Stimulated activated CD4-positive, alpha-beta T cell treated with anti-CD3 and anti-CD28 coated beads, Interleukin-1b, Interleukin-23, amount 100 ng/mL, for 4 hours (primary cell): ENCODE measurements around the gene CRTAC1.

ENCODE experiments used
- DNase-seq, 2 donors: peaks; one replicate each; pipeline ENCODE4 v3.0.0-alpha.2; 2020; ENCODE audit warnings: low read depth in 2 of 2

The CRTAC1 gene

GRCh38 chr10:98030093-98030821 lies at the start of gene CRTAC1:
Gene CRTAC1, minus strand, starts transcription at chr10:98030621. Its CDS starts 149 bp downstream, at chr10:98030472.
- no peak for DNase-seq

- DNase-seq = no peak
Measured at GRCh38 chr10:98078774-98079173, 48.4 kb upstream of the CRTAC1 start.

- DNase-seq = no peak
Measured at GRCh38 chr10:98077223-98077622, 46.8 kb upstream of the CRTAC1 start.

GRCh38 chr10:98076086-98076485 lies 45.7 kb upstream of the CRTAC1 start:
- DNase-seq = no peak

GRCh38 chr10:98074315-98074911 lies 44.0 kb upstream of the CRTAC1 start:
- no peak for DNase-seq

- DNase-seq = no peak
Measured at GRCh38 chr10:98067165-98067564, 36.7 kb upstream of the CRTAC1 start.

GRCh38 chr10:98063740-98064027 lies 33.3 kb upstream of the CRTAC1 start:
- no peak for DNase-seq

GRCh38 chr10:98062424-98062823 lies 32.0 kb upstream of the CRTAC1 start:
- no peak for DNase-seq

- no peak for DNase-seq
Measured at GRCh38 chr10:98060079-98060478, 29.7 kb upstream of the CRTAC1 start.

- DNase-seq = no peak
Measured at GRCh38 chr10:98058295-98058694, 27.9 kb upstream of the CRTAC1 start.

GRCh38 chr10:98055841-98056516 lies 25.6 kb upstream of the CRTAC1 start:
- DNase-seq = no peak

- no peak for DNase-seq
Measured at GRCh38 chr10:98047009-98047741, 16.8 kb upstream of the CRTAC1 start.

- DNase-seq = peak; percentile 37 to 43
Measured at GRCh38 chr10:98045785-98046389, 15.5 kb upstream of the CRTAC1 start.

GRCh38 chr10:98041352-98042043 lies 11.1 kb upstream of the CRTAC1 start:
- peak in 1 of 2 donors; percentile 31 for DNase-seq

- no peak for DNase-seq
Measured at GRCh38 chr10:98039690-98040381, 9.4 kb upstream of the CRTAC1 start.

GRCh38 chr10:98038288-98038687 lies 7.9 kb upstream of the CRTAC1 start:
- no peak for DNase-seq

GRCh38 chr10:98035599-98035998 lies 5.2 kb upstream of the CRTAC1 start:
- DNase-seq = no peak

GRCh38 chr10:98033515-98033914 lies 3.1 kb upstream of the CRTAC1 start:
- DNase-seq = no peak

- no peak for DNase-seq
Measured at GRCh38 chr10:98031440-98031839, 1.0 kb upstream of the CRTAC1 start.

GRCh38 chr10:98030991-98031431 lies 590 bp upstream of the CRTAC1 start:
- no peak for DNase-seq
